K562 (cell line): ENCODE measurements around the gene CASKIN1. TPM values are rescaled to one million over a fixed set of nuclear protein-coding genes. Genes with fewer than 3 reads are reported as not detected.

Experiments
- BRCA1 ChIP-seq, 2 experiments: fragments of 450-650 bp in 1 of 2; sonication (generic) in 1 of 2; formaldehyde crosslinking in 1 of 2; IDR thresholded peaks; 2 replicates each; pipeline versions ENCODE4 v1.5.0 to v1.6.1; 2017 to 2020; ENCODE audit warnings: mild to moderate bottlenecking in 1 of 2, missing genetic modification reagents in 1 of 2
- CAMTA2 ChIP-seq: fragments of 250-450 bp; sonication (Bioruptor Pico); conservative IDR thresholded peaks from 2 replicates; pipeline ENCODE4 v1.5.1; 2022
- CBX1 ChIP-seq: sonication (generic); IDR thresholded peaks from 2 replicates; pipeline ENCODE4 v1.6.1; 2016; ENCODE audit warnings: antibody characterized with exemption, low read depth, mild to moderate bottlenecking
- CREBBP ChIP-seq: IDR thresholded peaks from one replicate; pipeline ENCODE4 v1.6.1; 2012; ENCODE audit warnings: low read depth, mild to moderate bottlenecking, control low read depth, inconsistent platforms, low read length
- DNMT1 ChIP-seq: fragments of 450-650 bp; IDR thresholded peaks from 2 replicates; pipeline ENCODE4 v1.6.1; 2016; ENCODE audit warnings: antibody characterized with exemption, mild to moderate bottlenecking
- E2F1 ChIP-seq: sonication (generic); formaldehyde crosslinking; IDR thresholded peaks from 2 replicates; pipeline ENCODE4 v1.8.1; 2023; ENCODE audit warnings: mild to moderate bottlenecking, missing genetic modification reagents, moderate library complexity
- FIP1L1 ChIP-seq: fragments of 200-400 bp; formaldehyde crosslinking; IDR thresholded peaks from 2 replicates; pipeline ENCODE4 v1.6.1; 2018; ENCODE audit warnings: mild to moderate bottlenecking, low read depth, low read length; ENCODE audit not compliant: poor library complexity, severe bottlenecking
- FOSL1 ChIP-seq: fragments of 200-800 bp; sonication (Bioruptor generic); conservative IDR thresholded peaks from 2 replicates; pipeline ENCODE4 v1.6.1; 2016; ENCODE audit warnings: missing genetic modification characterization, missing compliant biosample characterization
- GABPA ChIP-seq: fragments of 200-800 bp; sonication (Bioruptor generic); conservative IDR thresholded peaks from 2 replicates; pipeline ENCODE4 v1.6.1; 2016; ENCODE audit warnings: low read depth, missing genetic modification characterization, missing compliant biosample characterization
- GTF2B ChIP-seq: IDR thresholded peaks from 2 replicates; pipeline ENCODE4 v1.6.1; 2011; ENCODE audit not compliant: insufficient read length; ENCODE audit errors: extremely low read depth
- MTA1 ChIP-seq: fragments of 450-650 bp; IDR thresholded peaks from 2 replicates; pipeline ENCODE4 v1.6.1; 2017; ENCODE audit warnings: borderline replicate concordance
- NCOA1 ChIP-seq: fragments of 450-650 bp; IDR thresholded peaks from 2 replicates; pipeline ENCODE4 v1.6.1; 2016; ENCODE audit warnings: low read depth
- NR2C2 ChIP-seq, 2 experiments: fragments of 200-800 bp in 1 of 2; sonication (Bioruptor generic) in 1 of 2; sonication (generic) in 1 of 2; formaldehyde crosslinking in 1 of 2; IDR thresholded peaks; 2 replicates each; pipeline versions ENCODE4 v1.6.1 to v1.8.0; 2016 to 2022; ENCODE audit warnings: mild to moderate bottlenecking in 1 of 2, missing compliant biosample characterization in 1 of 2, missing genetic modification characterization in 1 of 2, missing genetic modification reagents in 1 of 2
- PBX2 ChIP-seq, 2 experiments: IDR thresholded peaks in 1 of 2; conservative IDR thresholded peaks in 1 of 2; 2 replicates each; pipeline ENCODE4 v1.6.1; 2016; ENCODE audit warnings: low read depth in 2 of 2, mild to moderate bottlenecking in 1 of 2, missing compliant biosample characterization in 1 of 2, missing genetic modification characterization in 1 of 2, moderate library complexity in 1 of 2
- STAT6 ChIP-seq: sonication (generic); formaldehyde crosslinking; IDR thresholded peaks from 2 replicates; pipeline ENCODE4 v1.8.1; 2023; ENCODE audit warnings: mild to moderate bottlenecking, missing genetic modification reagents
- ZBTB43 ChIP-seq: sonication (generic); formaldehyde crosslinking; IDR thresholded peaks from 2 replicates; pipeline ENCODE4 v1.8.0; 2023; ENCODE audit warnings: mild to moderate bottlenecking, missing genetic modification reagents
- ZNF121 ChIP-seq: sonication (generic); formaldehyde crosslinking; conservative IDR thresholded peaks from 2 replicates; pipeline ENCODE4 v1.8.0; 2022; ENCODE audit warnings: missing genetic modification reagents
- ZNF133 ChIP-seq: fragments of 250-450 bp; sonication (Bioruptor Pico); IDR thresholded peaks from 2 replicates; pipeline ENCODE4 v1.4.0; 2020; ENCODE audit warnings: mild to moderate bottlenecking
- ZNF224 ChIP-seq: sonication (generic); formaldehyde crosslinking; IDR thresholded peaks from 2 replicates; pipeline ENCODE4 v1.8.0; 2022; ENCODE audit warnings: mild to moderate bottlenecking, missing genetic modification reagents
- polyA plus RNA-seq, 8 experiments: library from polyadenylated mRNA; depleted of rRNA in 4 of 8; stranded (reverse) in 5 of 8; unstranded in 3 of 8; fragments of >200 nt; fragmentation: Nextera tagmentation in 2 of 8; fragmentation: Illumina TruSeq in 1 of 8; extraction: Ambion mirVana in 2 of 8; extraction: Trizol in 1 of 8; gene quantifications; 2 replicates each; pipeline versions ENCODE4 v1.2.1 to v1.2.3, GENCODE V29; 2011 to 2014; ENCODE audit warnings: inconsistent platforms in 1 of 8, missing spikeins in 1 of 8
- total RNA-seq, 7 experiments: library from RNA; depleted of rRNA in 6 of 7; stranded (reverse); fragments of >200 nt in 6 of 7; fragmentation: Illumina TruSeq in 2 of 7; extraction: Trizol in 2 of 7; gene quantifications; 2 replicates each; pipeline versions ENCODE4 v1.2.1 to v1.2.3, GENCODE V29; 2011 to 2021; ENCODE audit warnings: low replicate concordance in 1 of 7

Gene CASKIN1
- total and polyA plus RNA-seq, 9 of the 15 experiments (the other 6 are each of a cell fraction or from before 2014, with no cell fraction given): 0.15 to 4.5 (median 1.5) TPM; not detected in 2

GRCh38 chr16:2205967-2206313 is 9.5 kb upstream of the CASKIN1 start (continued):
- TF ChIP-seq PBX2 (CRISPR knock-in tag; IDR thresholded peaks at IDR 0.05; ENCODE audit: low read depth) (no peak), PBX2 (tag; conservative IDR thresholded peaks at IDR 0.05; ENCODE audit: low read depth) (no peak), MTA1 (0 out of 2 replicates have a peak, but pooled peaks have one; percentile 27), NR2C2 (CRISPR knock-in tag; IDR thresholded peaks at IDR 0.05) (peak; percentile 95), NR2C2 (tag; IDR thresholded peaks at IDR 0.05) (peak; percentile 97), E2F1 (CRISPR knock-in tag) (0 out of 2 replicates have a peak, but pooled peaks have one; percentile 49), BRCA1 (IDR thresholded peaks at IDR 0.05) (no peak), BRCA1 (CRISPR knock-in tag; IDR thresholded peaks at IDR 0.05) (no peak), ZBTB43 (CRISPR knock-in tag) (0 out of 2 replicates have a peak, but pooled peaks have one; percentile 10), NCOA1 (no peak), STAT6 (CRISPR knock-in tag) (0 out of 2 replicates have a peak, but pooled peaks have one; percentile 41), DNMT1 (no peak), CAMTA2 (CRISPR knock-in tag) (no peak), GTF2B (no peak), FIP1L1 (no peak), FOSL1 (tag) (no peak), ZNF121 (CRISPR knock-in tag) (no peak), CBX1 (no peak), CREBBP (no peak), ZNF133 (CRISPR knock-in tag) (no peak), ZNF224 (CRISPR knock-in tag) (no peak), GABPA (tag) (no peak)
